Testis (tissue), 2 donors: ENCODE data around the gene RASGRP4.

Experiments
- CTCF ChIP-seq, 3 experiments: fragments of 450-650 bp in 2 of 3; fragments of 200-600 bp in 1 of 3; sonication (generic) in 1 of 3; IDR thresholded peaks; one replicate each; pipeline ENCODE4 v1.5.1; 2016 to 2019; ENCODE audit warnings: antibody characterized with exemption in 3 of 3, mild to moderate bottlenecking in 2 of 3, moderate library complexity in 1 of 3
- POLR2A ChIP-seq: fragments of 450-650 bp; IDR thresholded peaks from one replicate; pipeline ENCODE4 v1.6.1; 2017; ENCODE audit warnings: antibody characterized with exemption, mild to moderate bottlenecking, moderate library complexity

DNA sequence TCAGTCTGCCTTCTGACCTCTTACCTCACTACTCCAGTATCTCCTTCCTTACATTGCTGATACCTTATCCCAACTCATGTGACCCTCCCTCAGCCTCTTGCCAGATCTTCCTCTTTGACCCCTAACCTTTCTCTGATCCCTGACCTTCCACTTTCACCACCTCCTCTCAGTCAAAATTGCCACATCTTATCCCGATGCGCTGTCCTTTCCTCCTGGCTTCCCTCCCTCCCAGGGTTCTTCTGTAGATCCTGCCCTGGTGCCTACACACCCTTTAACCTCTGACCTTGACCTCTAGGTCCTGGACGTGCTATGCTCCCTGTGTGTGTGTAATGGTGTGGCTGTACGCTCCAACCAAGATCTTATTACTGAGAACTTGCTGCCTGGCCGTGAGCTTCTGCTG, 31.2 kb upstream of the RASGRP4 start:
- TF ChIP-seq CTCF (IDR thresholded peaks at IDR 0.05) (no peak), POLR2A (no peak)
